NCI-H446 (cell line): Measurements from ENCODE around the gene SPACA7.
"Not testable (repeated sequence)": the region's sequence is repeated elsewhere in the genome, so short reads cannot be mapped to it uniquely, and the experiment has no call there.

Source experiments
- DNase-seq, 2 experiments: peaks; one replicate each; lab custom pipeline; 2025; lab: John Stamatoyannopoulos, UW

Gene SPACA7

GRCh38 chr13:112350300-112350699 is 25.9 kb upstream of the SPACA7 start:
- no peak for DNase-seq

GRCh38 chr13:112351825-112352224 is 24.3 kb upstream of the SPACA7 start:
- DNase-seq, result no peak

- DNase-seq, result no peak
Measured at GRCh38 chr13:112353856-112354255, 22.3 kb upstream of the SPACA7 start.

GRCh38 chr13:112354330-112355273 is 21.6 kb upstream of the SPACA7 start:
- no peak for DNase-seq

- no peak for DNase-seq
Measured at GRCh38 chr13:112355274-112355838, 20.8 kb upstream of the SPACA7 start.

GRCh38 chr13:112356190-112356589 is 20.0 kb upstream of the SPACA7 start:
- DNase-seq, result no peak

- no peak for DNase-seq
Measured at GRCh38 chr13:112358156-112358555, 18.0 kb upstream of the SPACA7 start.

GRCh38 chr13:112362021-112362420 is 14.1 kb upstream of the SPACA7 start:
- DNase-seq, result no peak

- DNase-seq, result no peak
Measured at GRCh38 chr13:112363867-112364528, 12.2 kb upstream of the SPACA7 start.

GRCh38 chr13:112366907-112367646 is 9.1 kb upstream of the SPACA7 start:
- no peak for DNase-seq

GRCh38 chr13:112368883-112369282 is 7.3 kb upstream of the SPACA7 start:
- no peak for DNase-seq

GRCh38 chr13:112370311-112370710 is 5.8 kb upstream of the SPACA7 start:
- DNase-seq, result no peak

- DNase-seq, result no peak
Measured at GRCh38 chr13:112374271-112374670, 1.9 kb upstream of the SPACA7 start.

- DNase-seq, result no peak
Measured at GRCh38 chr13:112391746-112392145, 15.6 kb downstream of the SPACA7 start.

GRCh38 chr13:112392719-112393118 is 16.6 kb downstream of the SPACA7 start:
- no peak for DNase-seq

GRCh38 chr13:112395022-112395421 is 18.9 kb downstream of the SPACA7 start:
- DNase-seq, result not testable (repeated sequence)

- not testable (repeated sequence) for DNase-seq
Measured at GRCh38 chr13:112395941-112396340, 19.8 kb downstream of the SPACA7 start.

- DNase-seq, result no peak
Measured at GRCh38 chr13:112397108-112397507, 21.0 kb downstream of the SPACA7 start.

- DNase-seq, result not testable (repeated sequence)
Measured at GRCh38 chr13:112398347-112398746, 22.2 kb downstream of the SPACA7 start.

GRCh38 chr13:112409828-112410227 is 33.7 kb downstream of the SPACA7 start:
- not testable (repeated sequence) for DNase-seq

- DNase-seq, result no peak
Measured at GRCh38 chr13:112416647-112417046, 40.5 kb downstream of the SPACA7 start.

- DNase-seq, result no peak
Measured at GRCh38 chr13:112417079-112417478, 40.9 kb downstream of the SPACA7 start.
